Measurements from ENCODE around the gene GRK5. TPM values are rescaled to one million over a fixed set of nuclear protein-coding genes. Genes with fewer than 3 reads are reported as not detected.

Gene GRK5
- polyA plus RNA-seq, 1 experiment = 20.8 TPM

GRCh38 chr10:119502209-119502608 lies 294.8 kb downstream of the GRK5 start:
- no peak for TF ChIP-seq CTCF (IDR thresholded peaks at IDR 0.05; ENCODE audit: insufficient read depth, low read depth, low read length)
- Histone ChIP-seq H3K36me3 (ENCODE audit: control insufficient read depth, insufficient read depth, low read length) (peaks cover 8% of the 10 kb centered on the region), H3K27me3 (ENCODE audit: control insufficient read depth, insufficient read depth, low read length) (no peaks in the 10 kb centered on the region), H3K4me3 (ENCODE audit: low read depth, low read length) (no peak overlapping the region)
- DNase-seq (ENCODE audit: low read depth) = no peak
- CTCF ChIA-PET = no interaction called here
- POLR2A ChIA-PET = no interaction called here

- TF ChIP-seq CTCF (IDR thresholded peaks at IDR 0.05; ENCODE audit: insufficient read depth, low read depth, low read length) = no peak
- no peak for DNase-seq (ENCODE audit: low read depth)
Observed at GRCh38 chr10:119502618-119503155, 295.3 kb downstream of the GRK5 start.

GRCh38 chr10:119503821-119504220 lies 296.4 kb downstream of the GRK5 start:
- ChIA-PET POLR2A (no interaction called here), CTCF (no interaction called here)
- H3K27me3 ChIP-seq (ENCODE audit: control insufficient read depth, insufficient read depth, low read length) = no peaks in the 10 kb centered on the region
- DNase-seq (ENCODE audit: low read depth) = no peak
- H3K36me3 ChIP-seq (ENCODE audit: control insufficient read depth, insufficient read depth, low read length) = peaks cover 6% of the 10 kb centered on the region
- H3K4me3 ChIP-seq (ENCODE audit: low read depth, low read length) = no peak overlapping the region
- TF ChIP-seq CTCF (IDR thresholded peaks at IDR 0.05; ENCODE audit: insufficient read depth, low read depth, low read length) = no peak

More at GRCh38 chr10:119502618-119503155, 295.3 kb downstream of the GRK5 start:
- Histone ChIP-seq H3K27me3 (ENCODE audit: control insufficient read depth, insufficient read depth, low read length) (no peaks in the 10 kb centered on the region), H3K36me3 (ENCODE audit: control insufficient read depth, insufficient read depth, low read length) (peaks cover 8% of the 10 kb centered on the region), H3K4me3 (ENCODE audit: low read depth, low read length) (no peak overlapping the region)
- ChIA-PET CTCF (no interaction called here), POLR2A (no interaction called here)

- CTCF ChIA-PET = no interaction called here
Observed at GRCh38 chr10:119504651-119505050, 297.3 kb downstream of the GRK5 start.

GRCh38 chr10:119505131-119505551 lies 297.8 kb downstream of the GRK5 start:
- no peak overlapping the region for H3K4me3 ChIP-seq (ENCODE audit: low read depth, low read length)
- no peak for DNase-seq (ENCODE audit: low read depth)
- ChIA-PET POLR2A (no interaction called here), CTCF (no interaction called here)
- peaks cover 9% of the 10 kb centered on the region for H3K36me3 ChIP-seq (ENCODE audit: control insufficient read depth, insufficient read depth, low read length)
- no peaks in the 10 kb centered on the region for H3K27me3 ChIP-seq (ENCODE audit: control insufficient read depth, insufficient read depth, low read length)
- no peak for TF ChIP-seq CTCF (IDR thresholded peaks at IDR 0.05; ENCODE audit: insufficient read depth, low read depth, low read length)

More at GRCh38 chr10:119504651-119505050, 297.3 kb downstream of the GRK5 start:
- no peaks in the 10 kb centered on the region for H3K27me3 ChIP-seq (ENCODE audit: control insufficient read depth, insufficient read depth, low read length)
- DNase-seq (ENCODE audit: low read depth) = no peak
- no peak overlapping the region for H3K4me3 ChIP-seq (ENCODE audit: low read depth, low read length)
- TF ChIP-seq CTCF (IDR thresholded peaks at IDR 0.05; ENCODE audit: insufficient read depth, low read depth, low read length) = no peak
- peaks cover 6% of the 10 kb centered on the region for H3K36me3 ChIP-seq (ENCODE audit: control insufficient read depth, insufficient read depth, low read length)
- POLR2A ChIA-PET = no interaction called here

Small RNA genes within 50 kb of the gene (small RNA-seq; reads per million reads assigned to genes)
- not detected for gene MIR4681 (ENCODE audit: insufficient read length, low read depth, low replicate concordance)
- gene RN7SL749P (ENCODE audit: insufficient read length, low read depth, low replicate concordance) = not detected

Other genes with a start within 250 kb of the GRK5 start
- gene NANOS1, start 177.9 kb upstream of the GRK5 start, polyA plus RNA-seq (2011; rRNA removed) = 0.29 and 0.39 TPM in 2 replicates
- gene EIF3A, start 126.8 kb upstream of the GRK5 start, polyA plus RNA-seq (2011; rRNA removed) = 17.5 and 36.1 TPM in 2 replicates
- 86.8 and 96.4 TPM in 2 replicates for gene DENND10, start 103.5 kb upstream of the GRK5 start, polyA plus RNA-seq (2011; rRNA removed)
- 9.6 and 15.8 TPM in 2 replicates for gene SFXN4, start 41.9 kb upstream of the GRK5 start, polyA plus RNA-seq (2011; rRNA removed)
- 280 and 336 TPM in 2 replicates for gene PRDX3, start 28.8 kb upstream of the GRK5 start, polyA plus RNA-seq (2011; rRNA removed)

All from BJ (cell line).